HEK293 (cell line): ENCODE results near the gene ERBB4.

Experiments
- CTCF ChIA-PET: fragments of 350-600 bp; formaldehyde crosslinking; extraction: SDS; loops from one replicate; lab custom pipeline; 2021; ENCODE audit warnings: antibody characterized with exemption; lab: Yijun Ruan, JAX
- POLR2A ChIA-PET: fragments of 300-600 bp; formaldehyde crosslinking; extraction: SDS; loops from one replicate; lab custom pipeline; 2020; ENCODE audit warnings: antibody characterized with exemption, inconsistent platforms; lab: Yijun Ruan, JAX
- H3K27ac ChIP-seq: fragments of 200-500 bp; sonication (Bioruptor generic); 2 replicates; pipeline ENCODE4 v1.5.1; 2014; ENCODE audit warnings: low read depth, low read length, control low read depth, inconsistent platforms; ENCODE audit errors: extremely low read depth
- H3K36me3 ChIP-seq, 2 experiments: fragments of 200-500 bp in 1 of 2; sonication (Bioruptor generic) in 1 of 2; 1 replicate in 1 of 2; 2 replicates in 1 of 2; pipeline ENCODE4 v1.5.1; 2014 to 2017; ENCODE audit warnings: inconsistent platforms in 2 of 2, low read length in 2 of 2; ENCODE audit not compliant: control insufficient read depth in 2 of 2, insufficient read depth in 1 of 2
- H3K4me1 ChIP-seq: fragments of 200-500 bp; sonication (Bioruptor generic); 2 replicates; pipeline ENCODE4 v1.5.1; 2014; ENCODE audit warnings: mild to moderate bottlenecking, low read length, inconsistent platforms; ENCODE audit not compliant: control insufficient read depth, insufficient read depth
- H3K4me3 ChIP-seq: 2 replicates; pipeline ENCODE4 v1.5.1; 2011; ENCODE audit warnings: low read depth, mild to moderate bottlenecking, control low read depth, low read length, moderate library complexity
- H3K9me3 ChIP-seq: fragments of 200-500 bp; sonication (Bioruptor generic); 2 replicates; pipeline ENCODE4 v1.5.1; 2014; ENCODE audit warnings: low read depth, low read length, inconsistent platforms; ENCODE audit not compliant: control insufficient read depth, insufficient read depth
- BCL11B ChIP-seq: fragments of 450-650 bp; formaldehyde crosslinking; IDR thresholded peaks from 2 replicates; pipeline ENCODE4 v1.5.1; 2016; ENCODE audit warnings: low read depth, missing biosample characterization, missing genetic modification characterization
- BCL6B ChIP-seq: fragments of 450-650 bp; formaldehyde crosslinking; IDR thresholded peaks from 2 replicates; pipeline ENCODE4 v1.5.1; 2017; ENCODE audit warnings: missing biosample characterization, missing genetic modification characterization
- KLF7 ChIP-seq: fragments of 450-650 bp; formaldehyde crosslinking; IDR thresholded peaks from 2 replicates; pipeline ENCODE4 v1.5.1; 2016; ENCODE audit warnings: missing biosample characterization, missing genetic modification characterization, borderline replicate concordance
- MEIS1 ChIP-seq: sonication (generic); formaldehyde crosslinking; IDR thresholded peaks from 2 replicates; pipeline ENCODE4 v1.8.1; 2022; ENCODE audit warnings: missing genetic modification reagents, mild to moderate bottlenecking, borderline replicate concordance
- TRIM28 ChIP-seq: IDR thresholded peaks from 2 replicates; pipeline ENCODE4 v1.6.1; 2011; ENCODE audit warnings: low read length, control low read depth, borderline replicate concordance
- ZBTB11 ChIP-seq: fragments of 450-650 bp; formaldehyde crosslinking; conservative IDR thresholded peaks from 2 replicates; pipeline ENCODE4 v1.5.1; 2016; ENCODE audit warnings: low read depth, missing biosample characterization, missing genetic modification characterization
- ZNF169 ChIP-seq: fragments of 450-650 bp; formaldehyde crosslinking; IDR thresholded peaks from 2 replicates; pipeline ENCODE4 v1.5.1; 2016; ENCODE audit warnings: missing biosample characterization, missing genetic modification characterization
- ZNF174 ChIP-seq: fragments of 450-650 bp; formaldehyde crosslinking; IDR thresholded peaks from 2 replicates; pipeline ENCODE4 v1.5.0; 2017; ENCODE audit warnings: missing biosample characterization, mild to moderate bottlenecking, missing genetic modification characterization
- ZNF184 ChIP-seq: fragments of 450-650 bp; IDR thresholded peaks from 2 replicates; pipeline ENCODE4 v1.5.1; 2018; ENCODE audit warnings: missing biosample characterization, mild to moderate bottlenecking, missing genetic modification characterization
- ZNF221 ChIP-seq: fragments of 450-650 bp; formaldehyde crosslinking; IDR thresholded peaks from 2 replicates; pipeline ENCODE4 v1.5.1; 2017; ENCODE audit warnings: missing biosample characterization, missing genetic modification characterization, borderline replicate concordance
- ZNF266 ChIP-seq: fragments of 450-650 bp; formaldehyde crosslinking; IDR thresholded peaks from 2 replicates; pipeline ENCODE4 v1.5.1; 2016; ENCODE audit warnings: missing biosample characterization, missing genetic modification characterization, low read depth
- ZNF324 ChIP-seq: fragments of 450-650 bp; formaldehyde crosslinking; IDR thresholded peaks from 2 replicates; pipeline ENCODE4 v1.5.1; 2016; ENCODE audit warnings: missing biosample characterization, missing genetic modification characterization
- ZNF335 ChIP-seq: fragments of 450-650 bp; formaldehyde crosslinking; conservative IDR thresholded peaks from 2 replicates; pipeline ENCODE4 v1.5.1; 2016; ENCODE audit warnings: missing biosample characterization, missing genetic modification characterization
- ZNF48 ChIP-seq: fragments of 450-650 bp; formaldehyde crosslinking; IDR thresholded peaks from 2 replicates; pipeline ENCODE4 v1.5.1; 2016; ENCODE audit warnings: missing biosample characterization, missing genetic modification characterization
- ZNF544 ChIP-seq: fragments of 450-650 bp; formaldehyde crosslinking; IDR thresholded peaks from 2 replicates; pipeline ENCODE4 v1.5.0; 2017; ENCODE audit warnings: missing biosample characterization, missing genetic modification characterization
- ZNF596 ChIP-seq: fragments of 450-650 bp; IDR thresholded peaks from 2 replicates; pipeline ENCODE4 v1.5.0; 2018; ENCODE audit warnings: missing biosample characterization, mild to moderate bottlenecking, missing genetic modification characterization, moderate library complexity
- ZNF623 ChIP-seq: fragments of 450-650 bp; formaldehyde crosslinking; IDR thresholded peaks from 2 replicates; pipeline ENCODE4 v1.5.1; 2016; ENCODE audit warnings: missing biosample characterization, missing genetic modification characterization
- ZNF629 ChIP-seq: fragments of 450-650 bp; formaldehyde crosslinking; IDR thresholded peaks from 2 replicates; pipeline ENCODE4 v1.5.1; 2017; ENCODE audit warnings: missing biosample characterization, missing genetic modification characterization
- ZNF777 ChIP-seq: fragments of 450-650 bp; formaldehyde crosslinking; IDR thresholded peaks from 2 replicates; pipeline ENCODE4 v1.5.1; 2017; ENCODE audit warnings: missing biosample characterization, missing genetic modification characterization, borderline replicate concordance
- ZNF785 ChIP-seq: fragments of 450-650 bp; formaldehyde crosslinking; IDR thresholded peaks from 2 replicates; pipeline ENCODE4 v1.5.1; 2016; ENCODE audit warnings: missing biosample characterization, missing genetic modification characterization
- ZSCAN30 ChIP-seq: fragments of 450-650 bp; IDR thresholded peaks from 2 replicates; pipeline ENCODE4 v1.5.1; 2018; ENCODE audit warnings: missing biosample characterization, mild to moderate bottlenecking, missing genetic modification characterization, moderate library complexity
- TF ChIP-seq, protein P1 (sequence below): fragments of 450-650 bp; formaldehyde crosslinking; IDR thresholded peaks from 2 replicates; pipeline ENCODE4 v1.5.1; 2016; ENCODE audit warnings: missing biosample characterization, missing genetic modification characterization

The ERBB4 gene

GRCh38 chr2:211836409-211836808 lies 702.2 kb downstream of the ERBB4 start (continued):
- TF ChIP-seq ZNF596: no peak
- TF ChIP-seq KLF7 (tag by site-specific recombination): no peak
- no peak for TF ChIP-seq ZNF184 (tag by site-specific recombination)
- no peak for TF ChIP-seq ZNF169 (tag by site-specific recombination)
- TF ChIP-seq TRIM28: no peak
- TF ChIP-seq ZNF544: no peak

GRCh38 chr2:211835695-211836094 lies 702.9 kb downstream of the ERBB4 start:
- H3K9me3 ChIP-seq: no peaks in the 10 kb centered on the region
- no peak for TF ChIP-seq BCL11B (tag by site-specific recombination)
- no peak for TF ChIP-seq ZNF48 (tag by site-specific recombination)
- TF ChIP-seq ZNF266 (tag by site-specific recombination): no peak
- TF ChIP-seq ZNF221 (tag by site-specific recombination): no peak
- no peak for TF ChIP-seq ZNF174 (tag by site-specific recombination)
- TF ChIP-seq ZNF335 (tag by site-specific recombination): no peak
- TF ChIP-seq ZNF785 (tag by site-specific recombination): no peak
- TF ChIP-seq ZNF324 (tag by site-specific recombination): no peak
- TF ChIP-seq ZBTB11 (tag by site-specific recombination): no peak
- TF ChIP-seq ZNF623 (tag by site-specific recombination): no peak
- no peak for TF ChIP-seq ZSCAN30 (tag by site-specific recombination)
- no peak for TF ChIP-seq ZNF596
- no peak for TF ChIP-seq MEIS1 (CRISPR knock-in tag)
- no peak for TF ChIP-seq BCL6B
- TF ChIP-seq, protein P1, sequence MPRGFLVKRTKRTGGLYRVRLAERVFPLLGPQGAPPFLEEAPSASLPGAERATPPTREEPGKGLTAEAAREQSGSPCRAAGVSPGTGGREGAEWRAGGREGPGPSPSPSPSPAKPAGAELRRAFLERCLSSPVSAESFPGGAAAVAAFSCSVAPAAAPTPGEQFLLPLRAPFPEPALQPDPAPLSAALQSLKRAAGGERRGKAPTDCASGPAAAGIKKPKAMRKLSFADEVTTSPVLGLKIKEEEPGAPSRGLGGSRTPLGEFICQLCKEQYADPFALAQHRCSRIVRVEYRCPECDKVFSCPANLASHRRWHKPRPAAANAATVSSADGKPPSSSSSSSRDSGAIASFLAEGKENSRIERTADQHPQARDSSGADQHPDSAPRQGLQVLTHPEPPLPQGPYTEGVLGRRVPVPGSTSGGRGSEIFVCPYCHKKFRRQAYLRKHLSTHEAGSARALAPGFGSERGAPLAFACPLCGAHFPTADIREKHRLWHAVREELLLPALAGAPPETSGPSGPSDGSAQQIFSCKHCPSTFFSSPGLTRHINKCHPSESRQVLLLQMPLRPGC (tag by site-specific recombination): no peak
- no peak for TF ChIP-seq ZNF777
- TF ChIP-seq ZNF629 (tag by site-specific recombination): no peak
- H3K36me3 ChIP-seq: no peaks in the 10 kb centered on the region
- no peaks in the 10 kb centered on the region; the same call in 1 of the 2 replicates for H3K4me1 ChIP-seq
- POLR2A ChIA-PET: no interaction called here
- CTCF ChIA-PET: no interaction called here
- H3K27ac ChIP-seq: no peak overlapping the region
- no peak overlapping the region for H3K4me3 ChIP-seq
